ENCODE measurements around the gene IQSEC2.

DNA sequence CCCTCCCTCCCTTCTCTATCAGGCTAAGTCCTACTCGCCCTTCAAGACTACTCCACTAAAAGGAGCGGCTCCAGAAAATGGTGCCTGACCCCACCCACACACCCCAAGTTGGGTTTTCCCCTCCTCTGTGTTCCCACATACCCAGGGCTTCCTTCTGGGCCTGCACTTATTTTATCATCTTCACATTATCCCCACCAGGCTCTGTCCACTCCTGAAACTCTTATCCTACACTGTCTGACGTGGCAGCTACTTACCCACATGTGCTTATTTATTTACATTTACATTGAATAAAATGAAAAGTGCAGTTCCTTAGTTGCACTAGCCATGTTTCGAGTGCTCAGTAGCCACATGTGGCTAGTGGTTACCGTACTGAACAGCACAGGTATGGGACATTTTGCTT is 51.3 kb downstream of the IQSEC2 start:
- TF ChIP-seq, protein P1, sequence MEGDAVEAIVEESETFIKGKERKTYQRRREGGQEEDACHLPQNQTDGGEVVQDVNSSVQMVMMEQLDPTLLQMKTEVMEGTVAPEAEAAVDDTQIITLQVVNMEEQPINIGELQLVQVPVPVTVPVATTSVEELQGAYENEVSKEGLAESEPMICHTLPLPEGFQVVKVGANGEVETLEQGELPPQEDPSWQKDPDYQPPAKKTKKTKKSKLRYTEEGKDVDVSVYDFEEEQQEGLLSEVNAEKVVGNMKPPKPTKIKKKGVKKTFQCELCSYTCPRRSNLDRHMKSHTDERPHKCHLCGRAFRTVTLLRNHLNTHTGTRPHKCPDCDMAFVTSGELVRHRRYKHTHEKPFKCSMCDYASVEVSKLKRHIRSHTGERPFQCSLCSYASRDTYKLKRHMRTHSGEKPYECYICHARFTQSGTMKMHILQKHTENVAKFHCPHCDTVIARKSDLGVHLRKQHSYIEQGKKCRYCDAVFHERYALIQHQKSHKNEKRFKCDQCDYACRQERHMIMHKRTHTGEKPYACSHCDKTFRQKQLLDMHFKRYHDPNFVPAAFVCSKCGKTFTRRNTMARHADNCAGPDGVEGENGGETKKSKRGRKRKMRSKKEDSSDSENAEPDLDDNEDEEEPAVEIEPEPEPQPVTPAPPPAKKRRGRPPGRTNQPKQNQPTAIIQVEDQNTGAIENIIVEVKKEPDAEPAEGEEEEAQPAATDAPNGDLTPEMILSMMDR (IDR thresholded peaks at IDR 0.05; ENCODE audit: low read length), result no peak
- no peak for TF ChIP-seq EZH2 (IDR thresholded peaks at IDR 0.05; ENCODE audit: borderline replicate concordance, low read length)

Measured in OCI-LY1 (cell line).